ENCODE results near the gene KRT14. TPM values are rescaled to one million over a fixed set of nuclear protein-coding genes. Genes with fewer than 3 reads are reported as not detected.

KRT14 gene
- total RNA-seq, 1 donor from 2014 or later = not detected

GRCh38 chr17:41532947-41533570 lies 53.6 kb downstream of the KRT14 start:
- DNase-seq (ENCODE audit: low read depth) = no peak
- H3K4me3 ChIP-seq (ENCODE audit: low read depth, low read length) = no peak overlapping the region
- TF ChIP-seq CTCF (conservative IDR thresholded peaks at IDR 0.05; ENCODE audit: low read depth, low read length) = no peak

Other genes starting within 250 kb of the KRT14 start
- gene KRT33A, start 236.1 kb downstream of the KRT14 start, total RNA-seq = not detected in 2 replicates
- gene KRT33B, start 217.1 kb downstream of the KRT14 start, total RNA-seq = 0.29 TPM in 2 replicates
- 4.2 and 15.1 TPM in 2 replicates for gene KRT34, start 204.6 kb downstream of the KRT14 start, total RNA-seq
- gene KRT31, start 189.3 kb downstream of the KRT14 start, total RNA-seq = not detected in 2 replicates
- not detected in 2 replicates for gene KRT37, start 162.3 kb downstream of the KRT14 start, total RNA-seq
- gene KRT38, start 145.9 kb downstream of the KRT14 start, total RNA-seq = not detected in 2 replicates
- not detected in 2 replicates for gene KRT32, start 119.5 kb downstream of the KRT14 start, total RNA-seq
- gene KRT35, start 105.7 kb downstream of the KRT14 start, total RNA-seq = not detected in 2 replicates
- not detected in 2 replicates for gene KRT36, start 97.0 kb downstream of the KRT14 start, total RNA-seq
- 1.0 and 2.0 TPM in 2 replicates for gene KRT13, start 81.3 kb downstream of the KRT14 start, total RNA-seq
- gene KRT15, start 68.0 kb downstream of the KRT14 start, total RNA-seq = 4.6 and 15.6 TPM in 2 replicates
- gene KRT19, start 58.6 kb downstream of the KRT14 start, total RNA-seq = 1,090 and 2,137 TPM in 2 replicates
- gene KRT9, start 14.8 kb downstream of the KRT14 start, total RNA-seq = not detected in 2 replicates
- gene KRT16, start 25.9 kb upstream of the KRT14 start, total RNA-seq = 2.0 and 4.3 TPM in 2 replicates
- gene KRT17, start 37.7 kb upstream of the KRT14 start, total RNA-seq = 20.8 and 88.8 TPM in 2 replicates
- 59.0 and 86.7 TPM in 2 replicates for gene EIF1, start 102.0 kb upstream of the KRT14 start, total RNA-seq
- gene GAST, start 125.4 kb upstream of the KRT14 start, total RNA-seq = not detected in 2 replicates
- 0.06 and 0.14 TPM in 2 replicates for gene HAP1, start 147.7 kb upstream of the KRT14 start, total RNA-seq
- 314 and 425 TPM in 2 replicates for gene JUP, start 199.8 kb upstream of the KRT14 start, total RNA-seq
- gene P3H4, start 225.1 kb upstream of the KRT14 start, total RNA-seq = 47.8 and 55.5 TPM in 2 replicates
- gene FKBP10, start 226.1 kb upstream of the KRT14 start, total RNA-seq = 106 and 143 TPM in 2 replicates
- 67.6 and 70.8 TPM in 2 replicates for gene NT5C3B, start 249.3 kb upstream of the KRT14 start, total RNA-seq

Data from epithelial cell of proximal tubule (primary cell).